ENCODE measurements around the gene PDLIM5.
"Not testable (repeated sequence)": the region's sequence is repeated elsewhere in the genome, so short reads cannot be mapped to it uniquely, and the experiment has no call there.

Gene PDLIM5

GRCh38 chr4:94495408-94495807 lies 43.7 kb downstream of the PDLIM5 start:
- DNase-seq (ENCODE audit: low spot score), result no peak

- no peak for DNase-seq (ENCODE audit: low spot score)
Measured at GRCh38 chr4:94497690-94498089, 45.9 kb downstream of the PDLIM5 start.

DNA sequence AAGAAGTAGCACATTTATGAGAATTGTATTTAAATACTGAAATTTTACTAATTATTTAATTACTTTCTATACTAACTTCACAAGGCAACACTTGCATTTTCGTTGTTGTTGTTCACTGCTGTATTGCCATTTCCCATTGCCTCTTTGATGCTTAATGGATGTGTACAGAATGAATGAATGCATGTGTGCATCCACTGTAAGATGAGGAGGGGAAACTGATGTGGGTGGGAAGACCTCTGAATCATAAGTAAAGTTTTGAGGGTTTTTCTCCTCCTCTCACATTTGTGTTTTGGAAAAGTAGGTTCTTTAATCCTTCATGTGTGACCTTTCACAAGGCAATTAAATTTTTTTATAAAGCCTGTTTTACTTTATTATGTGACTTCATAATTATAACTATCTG lies 46.8 kb downstream of the PDLIM5 start:
- no peak for DNase-seq (ENCODE audit: low spot score)

DNA sequence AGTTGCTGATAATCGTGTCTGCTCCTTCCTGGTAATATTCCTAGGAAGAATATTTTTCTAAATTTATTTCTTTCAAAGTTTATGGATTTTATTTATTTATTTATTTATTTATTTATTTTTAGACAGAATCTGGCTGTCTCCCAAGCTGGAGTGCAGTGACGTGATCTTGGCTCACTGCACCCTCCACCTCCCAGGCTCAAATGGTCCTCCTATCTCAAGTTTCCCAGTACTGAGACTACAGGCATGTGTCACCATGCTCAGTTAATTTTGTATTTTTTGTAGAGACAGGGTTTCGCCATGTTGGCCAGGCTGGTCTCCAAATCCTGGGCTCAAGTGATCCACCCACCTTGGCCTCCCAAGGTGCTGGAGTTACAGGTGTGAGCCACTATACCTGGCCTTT lies 48.9 kb downstream of the PDLIM5 start:
- no peak for DNase-seq (ENCODE audit: low spot score)

DNA sequence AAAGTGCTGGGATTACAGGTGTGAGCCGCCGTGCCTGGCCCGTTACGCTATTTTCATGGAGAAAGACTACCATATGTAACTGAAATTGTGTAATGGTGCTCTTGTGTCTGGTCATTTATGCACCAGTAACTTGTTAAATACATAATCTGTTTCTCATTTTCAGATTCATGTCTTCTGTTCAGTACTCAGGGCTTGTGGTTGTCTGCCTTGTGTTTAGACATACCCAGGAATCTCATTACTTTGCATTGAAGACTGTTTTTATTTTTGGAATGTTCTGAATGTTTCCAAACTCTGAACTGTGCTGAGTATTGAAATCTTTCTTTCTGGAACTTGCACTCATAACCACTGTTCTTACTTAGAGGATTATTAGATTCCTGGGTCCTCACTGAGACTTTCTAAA lies 52.8 kb downstream of the PDLIM5 start:
- no peak for DNase-seq (ENCODE audit: low spot score)

- no peak for DNase-seq (ENCODE audit: low spot score)
Measured at GRCh38 chr4:94506822-94507221, 55.1 kb downstream of the PDLIM5 start.

GRCh38 chr4:94507281-94507680 lies 55.5 kb downstream of the PDLIM5 start:
- no peak for DNase-seq (ENCODE audit: low spot score)

GRCh38 chr4:94507708-94508107 lies 56.0 kb downstream of the PDLIM5 start:
- no peak for DNase-seq (ENCODE audit: low spot score)

DNA sequence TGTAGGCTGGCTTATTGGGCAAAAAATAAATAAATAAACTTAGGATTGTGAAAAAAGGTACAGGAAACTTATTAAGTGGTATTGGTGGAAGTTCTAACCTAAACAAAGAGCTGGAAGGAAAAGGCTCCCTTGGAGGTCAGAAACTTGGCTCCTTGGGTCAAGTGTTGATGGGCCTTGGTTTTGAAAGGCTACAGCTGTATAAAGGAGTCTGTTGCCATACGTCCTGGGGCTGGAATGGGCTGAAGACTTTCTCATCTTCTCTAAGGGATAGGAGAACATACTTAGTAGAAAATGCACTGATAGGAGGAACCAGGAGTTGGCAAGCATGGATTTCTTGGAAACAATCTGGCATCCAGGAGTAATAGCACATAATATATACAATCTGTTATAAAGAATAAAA lies 56.6 kb downstream of the PDLIM5 start:
- no peak for DNase-seq (ENCODE audit: low spot score)

- DNase-seq (ENCODE audit: low spot score), result no peak
Measured at GRCh38 chr4:94508806-94509205, 57.1 kb downstream of the PDLIM5 start.

GRCh38 chr4:94511591-94511990 lies 59.8 kb downstream of the PDLIM5 start:
- DNase-seq (ENCODE audit: low spot score), result no peak

DNA sequence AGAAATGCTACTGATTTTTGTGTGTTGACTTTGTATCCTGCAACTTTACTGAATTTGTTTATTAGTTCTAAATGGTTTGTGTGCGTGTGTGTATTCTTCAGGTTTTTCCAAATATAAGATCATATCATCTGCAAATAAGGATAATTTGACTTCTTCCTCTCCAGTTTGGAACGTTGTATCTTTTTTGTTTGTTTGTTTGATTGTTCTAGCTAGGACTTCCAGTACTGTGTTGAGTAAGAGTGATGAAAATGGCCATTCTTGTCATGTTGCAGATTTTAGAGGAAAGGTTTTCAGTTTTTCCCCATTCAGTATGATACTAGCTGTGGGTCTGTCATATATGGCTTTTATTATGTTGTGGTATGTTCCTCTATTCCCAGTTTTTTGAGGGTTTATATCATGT lies 61.8 kb downstream of the PDLIM5 start:
- DNase-seq (ENCODE audit: low spot score), result not testable (repeated sequence)

GRCh38 chr4:94515365-94515764 lies 63.6 kb downstream of the PDLIM5 start:
- no peak for DNase-seq (ENCODE audit: low spot score)

- DNase-seq (ENCODE audit: low spot score), result no peak
Measured at GRCh38 chr4:94516067-94516466, 64.3 kb downstream of the PDLIM5 start.

GRCh38 chr4:94516999-94517398 lies 65.3 kb downstream of the PDLIM5 start:
- DNase-seq (ENCODE audit: low spot score), result no peak

- DNase-seq (ENCODE audit: low spot score), result no peak
Measured at GRCh38 chr4:94517492-94517891, 65.8 kb downstream of the PDLIM5 start.

DNA sequence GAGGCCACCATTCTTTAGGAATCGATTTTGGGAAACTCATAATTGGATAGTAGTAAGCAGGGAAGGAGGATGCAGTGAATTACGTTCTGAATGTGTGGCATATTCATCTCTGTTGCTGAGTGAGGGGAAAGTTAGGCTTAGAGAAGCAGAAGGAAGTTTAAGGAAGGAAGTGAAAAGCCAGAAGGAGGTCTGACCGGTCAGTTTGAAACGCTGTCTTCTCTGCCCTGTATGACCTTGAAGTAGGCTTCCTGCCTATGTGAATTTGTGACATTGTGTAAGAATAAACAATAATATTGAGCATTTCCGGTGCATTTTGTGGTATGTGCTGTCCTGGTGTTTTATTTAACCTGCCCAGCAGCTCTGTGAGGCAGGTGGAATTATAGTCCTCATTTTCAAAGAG lies 67.3 kb downstream of the PDLIM5 start:
- no peak for DNase-seq (ENCODE audit: low spot score)

GRCh38 chr4:94519925-94520789 lies 68.4 kb downstream of the PDLIM5 start:
- DNase-seq (ENCODE audit: low spot score), result no peak

- no peak for DNase-seq (ENCODE audit: low spot score)
Measured at GRCh38 chr4:94523033-94523580, 71.4 kb downstream of the PDLIM5 start.

DNA sequence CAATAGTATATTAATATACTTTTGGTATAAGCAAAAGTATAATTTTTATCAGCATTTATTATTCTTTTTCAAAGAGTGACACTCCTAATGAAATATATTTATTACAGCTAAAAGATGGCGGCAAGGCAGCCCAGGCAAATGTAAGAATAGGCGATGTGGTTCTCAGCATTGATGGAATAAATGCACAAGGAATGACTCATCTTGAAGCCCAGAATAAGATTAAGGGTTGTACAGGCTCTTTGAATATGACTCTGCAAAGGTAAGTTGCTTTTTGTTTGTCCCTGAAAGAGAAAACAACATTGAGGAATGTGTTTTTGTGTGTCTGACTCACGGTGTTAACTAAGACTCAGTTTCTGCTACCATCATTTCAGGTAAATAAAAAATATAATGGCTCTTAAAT lies 71.9 kb downstream of the PDLIM5 start:
- no peak for DNase-seq (ENCODE audit: low spot score)

GRCh38 chr4:94525993-94526728 lies 74.4 kb downstream of the PDLIM5 start:
- DNase-seq (ENCODE audit: low spot score), result no peak

DNA sequence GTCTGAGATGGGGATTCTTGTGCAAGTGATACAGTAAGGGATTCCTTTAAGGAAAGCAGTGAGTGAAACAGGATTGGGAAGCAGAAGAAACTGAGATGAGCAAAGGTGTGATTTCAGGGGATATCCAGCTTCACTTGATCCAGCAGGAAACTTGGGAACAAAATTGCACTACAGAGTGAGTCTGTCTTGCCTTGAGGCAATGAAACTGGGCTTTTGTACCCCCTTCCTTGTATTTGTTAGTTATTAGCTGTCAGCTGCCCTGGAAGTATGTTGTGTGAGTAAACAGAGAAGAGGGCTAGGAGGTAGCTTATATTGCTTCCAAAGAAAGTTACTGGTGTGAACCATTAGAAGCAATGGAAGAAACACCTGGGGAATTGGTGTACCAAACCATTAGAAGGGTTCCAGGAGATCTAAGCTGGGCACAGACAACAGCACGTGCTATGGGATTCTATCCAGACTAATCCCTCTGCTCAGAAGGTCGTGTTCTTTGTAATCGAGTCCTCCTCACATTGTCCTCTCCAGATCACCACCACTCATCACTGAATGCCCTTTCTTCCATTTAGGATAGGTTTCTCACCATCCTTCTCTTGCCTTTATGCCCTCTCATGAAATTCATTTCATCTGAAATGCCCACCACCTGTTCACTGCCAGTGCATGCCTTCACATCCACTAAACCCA lies 76.0 kb downstream of the PDLIM5 start:
- DNase-seq (ENCODE audit: low spot score), result no peak
